H1 (cell line): ENCODE results near the gene CXCL12. TPM values are rescaled to one million over a fixed set of nuclear protein-coding genes. Genes with fewer than 3 reads are reported as not detected.
A peak's percentile ranks its signal among the peaks of the same experiment; 100 is the strongest.

Experiments
- CTCF ChIA-PET: fragments of 300-600 bp; sonication (Branson Sonifier 250); formaldehyde crosslinking; loops from one replicate; lab custom pipeline; 2021; ENCODE audit not compliant: partially characterized antibody; lab: Charles Lee
- POLR2A ChIA-PET: fragments of 300-600 bp; sonication (Branson Sonifier 250); formaldehyde crosslinking; loops from one replicate; lab custom pipeline; 2021; ENCODE audit warnings: inconsistent platforms; ENCODE audit not compliant: partially characterized antibody; lab: Charles Lee
- DNase-seq, 2 experiments: peaks; one replicate each; pipeline versions ENCODE4 v3.0.0 to v3.0.0-alpha.2; 2010 to 2022; ENCODE audit warnings: low spot score in 2 of 2, low read depth in 1 of 2, mixed read lengths in 1 of 2
- FAIRE-seq: peaks from 2 replicates; lab custom pipeline; 2011; peaks lifted over from hg19 to GRCh38; lab: Jason Lieb, UNC
- H2AFZ ChIP-seq: 2 replicates; pipeline ENCODE4 v1.8.1; 2012; ENCODE audit warnings: low read length, inconsistent platforms
- H2AK5ac ChIP-seq: 2 replicates; pipeline ENCODE4 v1.6.1; 2013; ENCODE audit warnings: low read depth, low read length
- H2BK120ac ChIP-seq: replicated peaks from 2 replicates; pipeline ENCODE3; 2013; ENCODE audit warnings: low read depth, low read length, inconsistent platforms
- H2BK12ac ChIP-seq: 2 replicates; pipeline ENCODE4 v1.6.1; 2013; ENCODE audit warnings: low read depth, low read length
- H2BK15ac ChIP-seq: 2 replicates; pipeline ENCODE4 v1.6.1; 2013; ENCODE audit warnings: low read length
- H2BK20ac ChIP-seq: 2 replicates; pipeline ENCODE4 v1.6.1; 2013; ENCODE audit warnings: low read length
- H2BK5ac ChIP-seq: 2 replicates; pipeline ENCODE4 v1.6.1; 2013; ENCODE audit warnings: low read depth, low read length
- H3K14ac ChIP-seq: 2 replicates; pipeline ENCODE4 v1.6.1; 2013; ENCODE audit warnings: inconsistent platforms; ENCODE audit not compliant: insufficient read length
- H3K18ac ChIP-seq: 2 replicates; pipeline ENCODE4 v1.6.1; 2013; ENCODE audit warnings: low read length; ENCODE audit errors: extremely low read depth
- H3K23ac ChIP-seq: 2 replicates; pipeline ENCODE4 v1.6.1; 2013; ENCODE audit warnings: inconsistent platforms; ENCODE audit not compliant: insufficient read length
- H3K23me2 ChIP-seq: 2 replicates; pipeline ENCODE4 v1.6.1; 2013; ENCODE audit warnings: low read depth, low read length
- H3K27ac ChIP-seq: 2 replicates; pipeline ENCODE4 v1.6.1; 2011; ENCODE audit warnings: low read depth, low read length, inconsistent platforms
- H3K27me3 ChIP-seq, 4 experiments: replicated peaks in 1 of 4; 1 replicate in 1 of 4; 2 replicates in 3 of 4; pipeline versions ENCODE4 v1.6.1 to v1.8.1; 2011 to 2013; ENCODE audit warnings: low read length in 3 of 4, mild to moderate bottlenecking in 3 of 4, inconsistent platforms in 2 of 4, mixed read lengths in 2 of 4, moderate library complexity in 1 of 4; ENCODE audit not compliant: control insufficient read depth in 3 of 4, insufficient read depth in 3 of 4; ENCODE audit errors: extremely low read depth in 1 of 4
- H3K36me3 ChIP-seq, 4 experiments: 2 replicates each; pipeline versions ENCODE4 v1.6.1 to v1.8.1; 2011 to 2013; ENCODE audit warnings: mild to moderate bottlenecking in 4 of 4, low read length in 3 of 4, moderate library complexity in 2 of 4, control low read depth in 1 of 4, inconsistent platforms in 1 of 4; ENCODE audit not compliant: insufficient read depth in 4 of 4, control insufficient read depth in 2 of 4
- H3K4ac ChIP-seq: replicated peaks from 2 replicates; pipeline ENCODE3; 2013; ENCODE audit warnings: low read length, low read depth, mixed read lengths, inconsistent platforms; ENCODE audit not compliant: insufficient read length
- H3K4me1 ChIP-seq, 4 experiments: replicated peaks in 1 of 4; 1 replicate in 1 of 4; 2 replicates in 3 of 4; pipeline versions ENCODE4 v1.6.1 to v1.8.1; 2011 to 2013; ENCODE audit warnings: low read length in 3 of 4, inconsistent platforms in 2 of 4, mixed read lengths in 1 of 4; ENCODE audit not compliant: insufficient read depth in 4 of 4, control insufficient read depth in 3 of 4
- H3K4me2 ChIP-seq, 2 experiments: 2 replicates each; pipeline versions ENCODE4 v1.6.1 to v1.8.1; 2011 to 2013; ENCODE audit warnings: low read depth in 2 of 2, low read length in 2 of 2, control low read depth in 1 of 2, inconsistent platforms in 1 of 2, mild to moderate bottlenecking in 1 of 2; ENCODE audit not compliant: insufficient read depth in 1 of 2
- H3K4me3 ChIP-seq, 4 experiments: fragments of 200-600, 300-600 bp in 1 of 4; sonication (generic), shearing (Covaris generic), sonication (Bioruptor Twin) in 1 of 4; 2 replicates each; pipeline versions ENCODE4 v1.5.1 to v1.8.1; 2011 to 2016; ENCODE audit warnings: low read length in 4 of 4, low read depth in 3 of 4, control low read depth in 2 of 4, inconsistent platforms in 2 of 4, mild to moderate bottlenecking in 2 of 4, mixed read lengths in 1 of 4, moderate library complexity in 1 of 4; ENCODE audit not compliant: insufficient read depth in 2 of 4; ENCODE audit errors: extremely low read depth in 1 of 4
- H3K56ac ChIP-seq: replicated peaks from 2 replicates; pipeline ENCODE3; 2013; ENCODE audit warnings: low read depth, mild to moderate bottlenecking, mixed read lengths, low read length, inconsistent platforms; ENCODE audit not compliant: insufficient read length
- H3K79me1 ChIP-seq: 2 replicates; pipeline ENCODE4 v1.6.1; 2013; ENCODE audit warnings: low read depth, low read length, control low read depth
- H3K79me2 ChIP-seq, 2 experiments: 2 replicates each; pipeline versions ENCODE4 v1.6.1 to v1.8.1; 2012 to 2013; ENCODE audit warnings: low read length in 2 of 2, mild to moderate bottlenecking in 2 of 2, inconsistent platforms in 1 of 2; ENCODE audit not compliant: insufficient read depth in 2 of 2, control insufficient read depth in 1 of 2
- H3K9ac ChIP-seq, 4 experiments: replicated peaks in 1 of 4; 1 replicate in 1 of 4; 2 replicates in 3 of 4; pipeline versions ENCODE4 v1.6.1 to v1.8.1; 2011 to 2013; ENCODE audit warnings: low read depth in 3 of 4, low read length in 3 of 4, control low read depth in 2 of 4, mild to moderate bottlenecking in 2 of 4, moderate library complexity in 2 of 4, inconsistent platforms in 1 of 4; ENCODE audit errors: extremely low read depth in 1 of 4
- H3K9me3 ChIP-seq, 2 experiments: 2 replicates each; pipeline versions ENCODE4 v1.6.1 to v1.8.1; 2012 to 2013; ENCODE audit warnings: mild to moderate bottlenecking in 2 of 2, moderate library complexity in 2 of 2, control low read depth in 1 of 2, inconsistent platforms in 1 of 2, low read depth in 1 of 2, low read length in 1 of 2, mixed read lengths in 1 of 2; ENCODE audit not compliant: insufficient read depth in 2 of 2
- H4K20me1 ChIP-seq, 2 experiments: replicated peaks in 1 of 2; 2 replicates each; pipeline versions ENCODE3 to v1.8.1; 2011 to 2013; ENCODE audit warnings: inconsistent platforms in 2 of 2, low read length in 2 of 2, mild to moderate bottlenecking in 1 of 2; ENCODE audit not compliant: insufficient read depth in 2 of 2, control insufficient read depth in 1 of 2
- H4K5ac ChIP-seq: 2 replicates; pipeline ENCODE4 v1.6.1; 2013; ENCODE audit warnings: low read length, low read depth, mixed read lengths, inconsistent platforms; ENCODE audit not compliant: insufficient read length
- H4K8ac ChIP-seq: 2 replicates; pipeline ENCODE4 v1.8.0; 2013; ENCODE audit warnings: mild to moderate bottlenecking, moderate library complexity, low read length, inconsistent platforms; ENCODE audit not compliant: insufficient read depth; ENCODE audit errors: extremely low read depth
- H4K91ac ChIP-seq: replicated peaks from 2 replicates; pipeline ENCODE3; 2013; ENCODE audit warnings: low read length, mixed read lengths, inconsistent platforms; ENCODE audit not compliant: insufficient read length
- CTBP2 ChIP-seq: IDR thresholded peaks from 2 replicates; pipeline ENCODE4 v1.7.0; 2011; ENCODE audit warnings: borderline replicate concordance, mild to moderate bottlenecking, moderate library complexity, mixed read lengths, low read length; ENCODE audit not compliant: insufficient read depth, insufficient read length
- EZH2 ChIP-seq: fragments of 200-600 bp; sonication (generic); IDR thresholded peaks from 2 replicates; pipeline ENCODE4 v1.7.1; 2012; ENCODE audit warnings: low read depth, mild to moderate bottlenecking, moderate library complexity, low read length, inconsistent platforms; ENCODE audit not compliant: severe bottlenecking
- GTF2F1 ChIP-seq: IDR thresholded peaks from 2 replicates; pipeline ENCODE4 v1.6.1; 2012; ENCODE audit warnings: low read depth, low read length, improper control_type of control experiment, borderline replicate concordance
- JUND ChIP-seq: IDR thresholded peaks from 2 replicates; pipeline ENCODE4 v1.6.1; 2011; ENCODE audit warnings: mild to moderate bottlenecking, improper control_type of control experiment, low read length
- MAFK ChIP-seq: IDR thresholded peaks from 2 replicates; pipeline ENCODE4 v1.6.1; 2012; ENCODE audit warnings: low read depth, mild to moderate bottlenecking, improper control_type of control experiment, low read length
- RBBP5 ChIP-seq: IDR thresholded peaks from 2 replicates; pipeline ENCODE4 v1.7.1; 2012; ENCODE audit warnings: low read depth, mild to moderate bottlenecking, inconsistent platforms, low read length, moderate library complexity, borderline replicate concordance
- SIX5 ChIP-seq: IDR thresholded peaks from 2 replicates; pipeline ENCODE4 v1.6.1; 2011; ENCODE audit warnings: mild to moderate bottlenecking, low read depth, low read length
- SUZ12 ChIP-seq: fragments of 200-600 bp; sonication (generic); IDR thresholded peaks from 2 replicates; pipeline ENCODE4 v1.6.1; 2012; ENCODE audit warnings: mild to moderate bottlenecking, inconsistent platforms, low read length, moderate library complexity, mixed read lengths
- WGBS, 2 experiments: shearing (Covaris generic) in 1 of 2; methylation state at CpG; one replicate each; pipeline versions ENCODE4 v1.1.6 to v1.1.7; 2013 to 2015; ENCODE audit warnings: low lambda C conversion rate in 2 of 2, mixed read lengths in 2 of 2, inconsistent platforms in 1 of 2, low coverage in 1 of 2, missing lambda C conversion rate in 1 of 2; ENCODE audit not compliant: insufficient replicate concordance in 2 of 2, insufficient coverage in 1 of 2, insufficient read length in 1 of 2; ENCODE audit errors: extremely low coverage in 1 of 2, missing lambda C conversion rate in 1 of 2; 5-methylcytosine and 5-hydroxymethylcytosine counted together
- polyA plus RNA-seq, 7 experiments: library from polyadenylated mRNA; depleted of rRNA in 3 of 7; stranded (reverse) in 5 of 7; unstranded in 2 of 7; fragments of >200 nt in 5 of 7; fragments of 200-250 nt in 2 of 7; gene quantifications; 1 replicate in 5 of 7; 2 replicates in 1 of 7; 4 replicates in 1 of 7; pipeline versions ENCODE4 v1.2.1 to v1.2.3, GENCODE V29; 2011 to 2013; ENCODE audit warnings: missing spikeins in 2 of 7, mixed read lengths in 2 of 7
- total RNA-seq: library from RNA; stranded (reverse); fragmentation: NEBNext Ultra II Directional; extraction: Animal tissue kit (Norgen Biotek cat#: 25700); gene quantifications from 2 replicates; pipeline ENCODE4 v1.2.1, GENCODE V29; 2021

Gene CXCL12
- total and polyA plus RNA-seq, 2 of the 8 experiments (the other 6 are each of a cell fraction or from before 2014, with no cell fraction given), result 51.4 to 53.8 TPM

- no peak overlapping the region for H3K18ac ChIP-seq
- no peak overlapping the region for H2BK120ac ChIP-seq
- H2AFZ ChIP-seq, result no peak overlapping the region
- ChIA-PET POLR2A (interaction anchor here (1.2 to 1.3 kb wide), 2 partner anchors 17 to 32 kb away, joined by 3 read pairs; no protein-coding TSS in a partner anchor), CTCF (interaction anchor here (0.7 to 2.5 kb wide), 10 partner anchors 10 to 683 kb away, joined by 3 to 10 read pairs (median 4); partner anchors contain the start of gene CXCL12)
- no peak overlapping the region for H3K4me3 ChIP-seq
- H4K8ac ChIP-seq, result no peak overlapping the region
- H4K91ac ChIP-seq, result no peak overlapping the region
- no peak overlapping the region for H2BK12ac ChIP-seq
- no peaks in the 10 kb centered on the region for H3K9me3 ChIP-seq
- no peak overlapping the region for H2BK5ac ChIP-seq
- H3K23ac ChIP-seq, result no peak overlapping the region
- H3K79me2 ChIP-seq, result no peaks in the 10 kb centered on the region
- DNase-seq, result no peak
- H3K23me2 ChIP-seq, result no peaks in the 10 kb centered on the region
- no peaks in the 10 kb centered on the region for H3K36me3 ChIP-seq
- no peak overlapping the region for H3K4ac ChIP-seq
- no peak overlapping the region for H3K56ac ChIP-seq
- no peak overlapping the region for H3K14ac ChIP-seq
- no peak overlapping the region for H3K27ac ChIP-seq
- H4K5ac ChIP-seq, result no peak overlapping the region
- no peak overlapping the region for H2BK20ac ChIP-seq
- no peaks in the 10 kb centered on the region for H3K79me1 ChIP-seq
- WGBS, 2 experiments, result 91% methylated on average over 7 of the region's 7 CpGs; no CpG with 5 or more reads in 1 of the 2 experiments
- H3K27me3 ChIP-seq, result no peaks in the 10 kb centered on the region; a peak in 1 of 7 replicates
- no peak for FAIRE-seq
- no peak overlapping the region for H2AK5ac ChIP-seq
- H4K20me1 ChIP-seq, result no peaks in the 10 kb centered on the region
- 0 out of 2 replicates have a peak overlapping the region, but pooled peaks have one; percentile 49 for H2BK15ac ChIP-seq
- peaks cover 0 to 16% (median 7%) of the 10 kb centered on the region in 4 experiments; a peak in 5 of 7 replicates for H3K4me1 ChIP-seq
- no peak overlapping the region for H3K9ac ChIP-seq
- H3K4me2 ChIP-seq, result no peak overlapping the region
- TF ChIP-seq SIX5, result no peak
- no peak for TF ChIP-seq CTBP2
- TF ChIP-seq GTF2F1, result no peak
- no peak for TF ChIP-seq SUZ12
- TF ChIP-seq JUND, result no peak
- TF ChIP-seq MAFK, result no peak
- TF ChIP-seq RBBP5, result no peak
- TF ChIP-seq EZH2, result no peak
Measured at GRCh38 chr10:44353721-44354120, 31.2 kb downstream of the CXCL12 start.
